CD4-positive, alpha-beta T cell (primary cell): Measurements from ENCODE around the gene MYO7B. TPM values are rescaled to one million over a fixed set of nuclear protein-coding genes. Genes with fewer than 3 reads are reported as not detected.

Experiments used
- ATAC-seq: fragments of 200-7000 bp; cut with Tn5 transposase; one replicate; pipeline ENCODE4 v1.10.0; 2022; ENCODE audit warnings: mild to moderate bottlenecking; ENCODE audit not compliant: poor library complexity
- CTCF ChIA-PET: fragments of 350-600 bp; sonication (Branson Sonifier 250); formaldehyde crosslinking; loops from one replicate; lab custom pipeline; 2021; ENCODE audit warnings: antibody characterized with exemption, inconsistent platforms; lab: Charles Lee
- POLR2A ChIA-PET: fragments of 350-600 bp; sonication (Branson Sonifier 250); formaldehyde crosslinking; loops from one replicate; lab custom pipeline; 2021; ENCODE audit warnings: antibody characterized with exemption, inconsistent platforms; lab: Charles Lee
- DNase-seq, 14 experiments: peaks; one replicate each; pipeline ENCODE4 v3.0.0-alpha.2; 2013 to 2020; ENCODE audit warnings: mixed read lengths in 2 of 14
- H3K27ac ChIP-seq, 2 donors: one replicate each; pipeline versions ENCODE4 v1.5.1 to v1.7.0; 2013; ENCODE audit warnings: low read length in 2 of 2, low read depth in 1 of 2, mild to moderate bottlenecking in 1 of 2
- H3K27me3 ChIP-seq, 2 experiments: 1 replicate in 1 of 2; 2 replicates in 1 of 2; pipeline versions ENCODE4 v1.6.1 to v1.7.0; 2013; ENCODE audit warnings: low read length in 2 of 2, control low read depth in 1 of 2, mild to moderate bottlenecking in 1 of 2, moderate library complexity in 1 of 2; ENCODE audit not compliant: insufficient read depth in 2 of 2, control insufficient read depth in 1 of 2
- H3K36me3 ChIP-seq: one replicate; pipeline ENCODE4 v1.6.1; 2013; ENCODE audit warnings: low read length, control low read depth; ENCODE audit not compliant: insufficient read depth
- H3K4me1 ChIP-seq: one replicate; pipeline ENCODE4 v1.6.1; 2013; ENCODE audit warnings: low read length, control low read depth; ENCODE audit not compliant: insufficient read depth
- H3K4me3 ChIP-seq: one replicate; pipeline ENCODE4 v1.5.1; 2013; ENCODE audit warnings: mild to moderate bottlenecking, low read length, moderate library complexity
- H3K9me3 ChIP-seq, 2 experiments: 1 replicate in 1 of 2; 2 replicates in 1 of 2; pipeline versions ENCODE4 v1.6.1 to v1.7.0; 2013; ENCODE audit warnings: low read length in 2 of 2, mild to moderate bottlenecking in 2 of 2, control low read depth in 1 of 2, moderate library complexity in 1 of 2; ENCODE audit not compliant: control insufficient read depth in 1 of 2, insufficient read depth in 1 of 2
- H3K27ac Mint-ChIP-seq: one replicate; pipeline ENCODE4 v1.8.0; 2020; ENCODE audit warnings: mixed read lengths
- H3K27me3 Mint-ChIP-seq: one replicate; pipeline ENCODE4 v1.8.0; 2021; ENCODE audit warnings: mixed read lengths
- H3K36me3 Mint-ChIP-seq: one replicate; pipeline ENCODE4 v1.8.0; 2021; ENCODE audit warnings: low read depth, mixed read lengths
- H3K4me1 Mint-ChIP-seq: one replicate; pipeline ENCODE4 v1.8.0; 2021; ENCODE audit warnings: low read depth, mixed read lengths
- H3K4me3 Mint-ChIP-seq: one replicate; pipeline ENCODE4 v1.8.0; 2020; ENCODE audit warnings: mild to moderate bottlenecking, mixed read lengths
- H3K9me3 Mint-ChIP-seq: one replicate; pipeline ENCODE4 v1.8.0; 2020; ENCODE audit warnings: mixed read lengths
- intact Hi-C, 2 experiments: fragments of 100-400 bp; cut with DNase I in 1 of 2; cut with micrococcal nuclease in 1 of 2; formaldehyde crosslinking; loops; one replicate each; pipeline versions ENCODE4 v1.15.1 to v1.9.0; 2023 to 2025; cut with DNase I, micrococcal nuclease
- total RNA-seq, 174 experiments: library from RNA in 2 of 174; stranded (reverse) in 2 of 174; gene quantifications; one replicate each; pipeline ENCODE4 v1.2.3 and lab custom pipeline; 2021 to 2026
- TF ChIP-seq, protein P1 (sequence below): fragments of 200-600 bp; IDR thresholded peaks from one replicate; pipeline ENCODE4 v1.8.0; 2022; ENCODE audit warnings: antibody characterized with exemption, mild to moderate bottlenecking

Gene MYO7B
- total RNA-seq, 2 experiments from 2014 or later: 0.05 to 0.14 TPM

DNA sequence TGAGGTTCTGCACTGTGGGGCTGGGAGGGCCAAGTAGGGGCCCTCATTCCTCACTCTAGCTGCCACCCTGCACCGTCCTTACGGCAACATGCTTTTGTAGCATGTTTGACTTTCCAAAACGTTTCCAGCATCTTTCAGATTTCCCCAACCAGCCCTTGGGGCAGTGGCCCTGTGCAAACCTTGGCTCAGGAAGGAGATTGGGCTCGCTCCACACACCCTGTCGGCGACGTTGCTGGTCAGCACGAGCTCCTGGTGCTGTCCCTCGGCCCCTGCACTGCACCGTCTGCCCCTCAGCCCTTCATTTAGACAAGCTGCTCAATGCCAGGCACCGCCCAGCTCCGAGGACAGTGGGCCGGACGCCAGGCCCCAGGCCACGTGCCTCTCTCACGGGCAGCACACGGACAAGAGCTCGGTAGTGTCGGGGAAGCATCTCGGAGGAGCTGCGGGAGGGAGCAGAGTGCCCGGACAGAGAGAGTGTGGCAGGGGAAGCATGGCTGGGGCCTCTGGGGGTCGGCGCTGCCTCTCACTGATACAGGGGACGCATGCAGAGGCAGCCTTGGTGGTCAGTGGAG, 117.4 kb downstream of the MYO7B start:
- Mint-ChIP-seq H3K4me3 (no peak overlapping the region), H3K27me3 (no peaks in the 10 kb centered on the region), H3K36me3 (no peaks in the 10 kb centered on the region), H3K4me1 (peaks cover 21% of the 10 kb centered on the region), H3K27ac (no peak overlapping the region), H3K9me3 (no peaks in the 10 kb centered on the region)
- no peak overlapping the region for H3K4me3 ChIP-seq
- ATAC-seq (no peak), DNase-seq (no peak)
- ChIA-PET POLR2A (no interaction called here), CTCF (interaction anchor here (2.4 kb wide), 1 partner anchor 61 kb away, joined by 9 read pairs; no protein-coding TSS in a partner anchor)
- H3K36me3 ChIP-seq: no peaks in the 10 kb centered on the region
- H3K27ac ChIP-seq: no peak overlapping the region
- intact Hi-C loops: no loop called here
- no peaks in the 10 kb centered on the region for H3K9me3 ChIP-seq
- TF ChIP-seq, protein P1, sequence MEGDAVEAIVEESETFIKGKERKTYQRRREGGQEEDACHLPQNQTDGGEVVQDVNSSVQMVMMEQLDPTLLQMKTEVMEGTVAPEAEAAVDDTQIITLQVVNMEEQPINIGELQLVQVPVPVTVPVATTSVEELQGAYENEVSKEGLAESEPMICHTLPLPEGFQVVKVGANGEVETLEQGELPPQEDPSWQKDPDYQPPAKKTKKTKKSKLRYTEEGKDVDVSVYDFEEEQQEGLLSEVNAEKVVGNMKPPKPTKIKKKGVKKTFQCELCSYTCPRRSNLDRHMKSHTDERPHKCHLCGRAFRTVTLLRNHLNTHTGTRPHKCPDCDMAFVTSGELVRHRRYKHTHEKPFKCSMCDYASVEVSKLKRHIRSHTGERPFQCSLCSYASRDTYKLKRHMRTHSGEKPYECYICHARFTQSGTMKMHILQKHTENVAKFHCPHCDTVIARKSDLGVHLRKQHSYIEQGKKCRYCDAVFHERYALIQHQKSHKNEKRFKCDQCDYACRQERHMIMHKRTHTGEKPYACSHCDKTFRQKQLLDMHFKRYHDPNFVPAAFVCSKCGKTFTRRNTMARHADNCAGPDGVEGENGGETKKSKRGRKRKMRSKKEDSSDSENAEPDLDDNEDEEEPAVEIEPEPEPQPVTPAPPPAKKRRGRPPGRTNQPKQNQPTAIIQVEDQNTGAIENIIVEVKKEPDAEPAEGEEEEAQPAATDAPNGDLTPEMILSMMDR: no peak
- H3K27me3 ChIP-seq: no peaks in the 10 kb centered on the region
- H3K4me1 ChIP-seq: peaks cover 11% of the 10 kb centered on the region

- H3K9me3 Mint-ChIP-seq: no peaks in the 10 kb centered on the region
- no peak overlapping the region for H3K27ac Mint-ChIP-seq
- DNase-seq: no peak
- ATAC-seq: no peak
- POLR2A ChIA-PET: interaction anchor here (0.7 kb wide), 1 partner anchor 127 kb away, joined by 3 read pairs; the partner anchor contains the start of gene IWS1
- Histone ChIP-seq H3K36me3 (no peaks in the 10 kb centered on the region), H3K27ac (no peak overlapping the region), H3K27me3 (no peaks in the 10 kb centered on the region), H3K9me3 (no peaks in the 10 kb centered on the region), H3K4me1 (peaks cover 11% of the 10 kb centered on the region), H3K4me3 (no peak overlapping the region)
- no peaks in the 10 kb centered on the region for H3K27me3 Mint-ChIP-seq
- H3K36me3 Mint-ChIP-seq: no peaks in the 10 kb centered on the region
- intact Hi-C loops: no loop called here
- CTCF ChIA-PET: interaction anchor here (2.4 kb wide), 1 partner anchor 62 kb away, joined by 9 read pairs; no protein-coding TSS in a partner anchor
- H3K4me3 Mint-ChIP-seq: no peak overlapping the region
- TF ChIP-seq, protein P1: no peak
- peaks cover 14% of the 10 kb centered on the region for H3K4me1 Mint-ChIP-seq
Observed at GRCh38 chr2:127653421-127654083, 118.1 kb downstream of the MYO7B start.

- Histone ChIP-seq H3K9me3 (peaks cover 0 to 3% of the 10 kb centered on the region in 2 experiments), H3K36me3 (no peaks in the 10 kb centered on the region), H3K4me1 (peaks cover 8% of the 10 kb centered on the region), H3K27ac (no peak overlapping the region), H3K27me3 (no peaks in the 10 kb centered on the region), H3K4me3 (no peak overlapping the region)
- Mint-ChIP-seq H3K27me3 (no peaks in the 10 kb centered on the region), H3K9me3 (no peaks in the 10 kb centered on the region), H3K36me3 (no peaks in the 10 kb centered on the region), H3K4me3 (no peak overlapping the region), H3K4me1 (peaks cover 7% of the 10 kb centered on the region), H3K27ac (no peak overlapping the region)
- DNase-seq: no peak
- POLR2A ChIA-PET: interaction anchor here (0.7 kb wide), 1 partner anchor 128 kb away, joined by 3 read pairs; the partner anchor contains the start of gene IWS1
- TF ChIP-seq, protein P1: no peak
- intact Hi-C loops: no loop called here
- CTCF ChIA-PET: interaction anchor here (2.4 kb wide), 1 partner anchor 62 kb away, joined by 9 read pairs; no protein-coding TSS in a partner anchor
- no peak for ATAC-seq
Observed at GRCh38 chr2:127654084-127654837, 118.8 kb downstream of the MYO7B start.
